SK-N-SH (cell line): ENCODE measurements around the gene IGFBP7. TPM values are rescaled to one million over a fixed set of nuclear protein-coding genes. Genes with fewer than 3 reads are reported as not detected.

Source experiments
- CTCF ChIA-PET: fragments of 300-600, 350-600 bp; formaldehyde crosslinking; extraction: SDS; loops from one replicate; lab custom pipeline; 2021; lab: Yijun Ruan, JAX
- POLR2A ChIA-PET: fragments of 350-600 bp; sonication (Branson Sonifier 250); formaldehyde crosslinking; extraction: SDS; loops from one replicate; lab custom pipeline; 2020; ENCODE audit warnings: antibody characterized with exemption, inconsistent platforms; lab: Yijun Ruan, JAX
- DNase-seq: peaks from one replicate; pipeline ENCODE4 v3.0.0; 2012
- H2AFZ ChIP-seq: fragments of 200-600 bp; sonication (generic); 2 replicates; pipeline ENCODE4 v1.8.1; 2016; ENCODE audit warnings: antibody characterized with exemption, mild to moderate bottlenecking, low read depth
- H3F3A ChIP-seq: fragments of 200-600 bp; sonication (generic); replicated peaks from 2 replicates; pipeline ENCODE3; 2016; ENCODE audit warnings: antibody characterized with exemption, mild to moderate bottlenecking; ENCODE audit not compliant: insufficient read depth
- H3K27ac ChIP-seq, 2 experiments: fragments of 200-500 bp in 1 of 2; fragments of 200-600 bp in 1 of 2; sonication (Bioruptor generic) in 1 of 2; sonication (generic), shearing (Covaris generic) in 1 of 2; 2 replicates each; pipeline versions ENCODE4 v1.5.1 to v1.6.1; 2014 to 2016; ENCODE audit warnings: low read depth in 2 of 2, inconsistent platforms in 1 of 2, low read length in 1 of 2, mild to moderate bottlenecking in 1 of 2, mixed read lengths in 1 of 2
- H3K27me3 ChIP-seq: fragments of 200-600 bp; sonication (generic), shearing (Covaris generic); 2 replicates; pipeline ENCODE4 v1.6.1; 2016; ENCODE audit warnings: mixed run types; ENCODE audit not compliant: insufficient read depth
- H3K36me3 ChIP-seq, 2 experiments: fragments of 200-500 bp in 1 of 2; fragments of 200-600 bp in 1 of 2; sonication (Bioruptor generic) in 1 of 2; sonication (generic) in 1 of 2; replicated peaks in 1 of 2; 2 replicates each; pipeline versions ENCODE3 to v1.5.1; 2014 to 2016; ENCODE audit warnings: low read length in 1 of 2, mild to moderate bottlenecking in 1 of 2; ENCODE audit not compliant: insufficient read depth in 2 of 2, control insufficient read depth in 1 of 2
- H3K4me1 ChIP-seq, 2 experiments: fragments of 200-500 bp in 1 of 2; fragments of 200-600 bp in 1 of 2; sonication (Bioruptor generic) in 1 of 2; sonication (generic), shearing (Covaris generic) in 1 of 2; 2 replicates each; pipeline versions ENCODE4 v1.5.1 to v1.6.1; 2014 to 2016; ENCODE audit warnings: low read depth in 1 of 2, low read length in 1 of 2, mixed run types in 1 of 2; ENCODE audit not compliant: insufficient read depth in 2 of 2, control insufficient read depth in 1 of 2
- H3K4me2 ChIP-seq: fragments of 200-600 bp; sonication (generic), shearing (Covaris generic); 2 replicates; pipeline ENCODE4 v1.6.1; 2017; ENCODE audit warnings: mixed run types
- H3K4me3 ChIP-seq, 2 experiments: fragments of 200-500 bp in 1 of 2; fragments of 200-600 bp in 1 of 2; sonication (Bioruptor generic) in 1 of 2; sonication (generic), shearing (Covaris generic) in 1 of 2; 2 replicates each; pipeline versions ENCODE4 v1.5.1 to v1.8.1; 2014 to 2016; ENCODE audit warnings: low read depth in 2 of 2, inconsistent platforms in 1 of 2, low read length in 1 of 2, mild to moderate bottlenecking in 1 of 2, mixed read lengths in 1 of 2, moderate library complexity in 1 of 2
- H3K79me2 ChIP-seq: fragments of 200-600 bp; sonication (generic); 2 replicates; pipeline ENCODE4 v1.8.1; 2017; ENCODE audit warnings: mild to moderate bottlenecking; ENCODE audit not compliant: insufficient read depth
- H3K9ac ChIP-seq: fragments of 200-600 bp; sonication (generic); 2 replicates; pipeline ENCODE4 v1.6.1; 2017; ENCODE audit warnings: mixed run types
- H3K9me2 ChIP-seq: fragments of 200-600 bp; sonication (generic); 2 replicates; pipeline ENCODE4 v1.6.1; 2017; ENCODE audit warnings: mixed run types
- H3K9me3 ChIP-seq: fragments of 200-600 bp; sonication (generic); 2 replicates; pipeline ENCODE4 v1.6.1; 2017; ENCODE audit warnings: mixed run types, mild to moderate bottlenecking, moderate library complexity
- H4K20me1 ChIP-seq: fragments of 200-600 bp; sonication (generic); 2 replicates; pipeline ENCODE4 v1.6.1; 2017; ENCODE audit warnings: mild to moderate bottlenecking, mixed run types; ENCODE audit not compliant: insufficient read depth
- ELF1 ChIP-seq: IDR thresholded peaks from 2 replicates; pipeline ENCODE4 v1.4.0; 2012
- EP300 ChIP-seq, 2 experiments: IDR thresholded peaks; 2 replicates each; pipeline versions ENCODE4 v1.4.0 to v1.6.1; 2012; ENCODE audit warnings: borderline replicate concordance in 1 of 2, low read depth in 1 of 2, low read length in 1 of 2
- FOSL2 ChIP-seq: IDR thresholded peaks from 2 replicates; pipeline ENCODE4 v1.4.0; 2012; ENCODE audit warnings: low read depth, mild to moderate bottlenecking, moderate library complexity, borderline replicate concordance
- FOXJ3 ChIP-seq: sonication (generic); formaldehyde crosslinking; IDR thresholded peaks from 2 replicates; pipeline ENCODE4 v1.5.1; 2020; ENCODE audit warnings: mild to moderate bottlenecking, missing genetic modification reagents
- GATA2 ChIP-seq: sonication (generic); formaldehyde crosslinking; IDR thresholded peaks from 2 replicates; pipeline ENCODE4 v1.5.0; 2020; ENCODE audit warnings: mild to moderate bottlenecking, missing genetic modification reagents
- NRF1 ChIP-seq: IDR thresholded peaks from 2 replicates; pipeline ENCODE4 v1.6.1; 2012; ENCODE audit warnings: low read depth, mild to moderate bottlenecking, low read length
- RAD21 ChIP-seq: IDR thresholded peaks from 2 replicates; pipeline ENCODE4 v1.6.1; 2012; ENCODE audit warnings: mild to moderate bottlenecking, low read length
- RXRA ChIP-seq: IDR thresholded peaks from 2 replicates; pipeline ENCODE4 v1.4.0; 2012; ENCODE audit warnings: low read depth, mild to moderate bottlenecking, borderline replicate concordance
- SMC3 ChIP-seq: IDR thresholded peaks from 2 replicates; pipeline ENCODE4 v1.6.1; 2012; ENCODE audit warnings: low read depth, low read length, improper control_type of control experiment
- TCF12 ChIP-seq: IDR thresholded peaks from 2 replicates; pipeline ENCODE4 v1.4.0; 2012
- WGBS: methylation state at CpG from one replicate; pipeline ENCODE4 v1.1.6; 2017; ENCODE audit warnings: low lambda C conversion rate; 5-methylcytosine and 5-hydroxymethylcytosine counted together
- polyA plus RNA-seq, 3 experiments: library from polyadenylated mRNA; depleted of rRNA; stranded (reverse); fragments of >200 nt; gene quantifications; 2 replicates each; pipeline ENCODE4 v1.2.3, GENCODE V29; 2012
- TF ChIP-seq, protein P1 (sequence below): IDR thresholded peaks from 2 replicates; pipeline ENCODE4; 2012
- TF ChIP-seq, protein P2 (sequence below): fragments of 150-350 bp; IDR thresholded peaks from 2 replicates; pipeline ENCODE4 v1.6.1; 2017; ENCODE audit warnings: antibody characterized with exemption, low read length, low read depth, borderline replicate concordance
- TF ChIP-seq, protein P3 (sequence below): IDR thresholded peaks from 2 replicates; pipeline ENCODE4 v1.4.0; 2012; ENCODE audit warnings: low read depth
- TF ChIP-seq, protein P4 (sequence below): fragments of 200-600 bp; sonication (generic); IDR thresholded peaks from 2 replicates; pipeline ENCODE4 v1.6.1; 2017; ENCODE audit warnings: antibody characterized with exemption, mild to moderate bottlenecking, moderate library complexity

The IGFBP7 gene
- polyA plus RNA-seq, 1 of the 3 experiments (the other 2 are of a cell fraction), result 0.38 TPM

GRCh38 chr4:57084360-57084759 lies 25.8 kb downstream of the IGFBP7 start:
- Histone ChIP-seq H3K9me3 (no peaks in the 10 kb centered on the region), H3K9ac (no peak overlapping the region), H3K36me3 (no peaks in the 10 kb centered on the region), H3K79me2 (no peaks in the 10 kb centered on the region), H3K27ac (no peak overlapping the region), H3K27me3 (no peaks in the 10 kb centered on the region), H4K20me1 (no peaks in the 10 kb centered on the region), H3F3A (peaks cover 32% of the 10 kb centered on the region), H3K4me2 (no peak overlapping the region), H3K9me2 (no peaks in the 10 kb centered on the region), H2AFZ (no peak overlapping the region), H3K4me1 (peaks cover 0 to 4% of the 10 kb centered on the region in 2 experiments; a peak in 1 of 4 replicates), H3K4me3 (no peak overlapping the region)
- POLR2A ChIA-PET, result no interaction called here
- DNase-seq, result no peak
- CTCF ChIA-PET, result interaction anchor here (0.6 kb wide), 1 partner anchor 34 kb away, joined by 4 read pairs; no protein-coding TSS in a partner anchor
- 68% methylated on average over 2 of the region's 2 CpGs for WGBS
- no peak for TF ChIP-seq GATA2

DNA sequence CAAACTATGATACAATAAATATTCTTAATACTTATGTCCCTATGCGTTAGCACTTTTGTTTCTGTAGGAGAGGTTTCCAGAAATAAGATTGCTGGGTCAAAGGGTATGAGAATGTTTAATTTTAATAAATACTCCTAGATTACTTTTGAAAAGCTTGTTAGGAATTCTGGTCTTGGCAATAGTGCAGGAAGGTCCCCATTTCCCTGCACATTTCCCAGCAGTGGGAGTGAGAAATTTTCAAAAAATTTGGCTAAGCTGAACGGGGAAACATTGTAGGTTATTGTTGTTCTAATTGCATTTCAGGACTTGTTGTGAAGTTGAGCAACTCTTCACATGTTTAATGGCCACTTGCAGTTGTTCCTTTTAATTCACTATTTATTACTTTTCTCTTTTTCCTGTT lies 27.1 kb downstream of the IGFBP7 start:
- Histone ChIP-seq H2AFZ (peak overlapping the region; percentile 2; the same call in 1 of the 2 replicates), H3K4me3 (no peak overlapping the region), H3F3A (peaks cover 42% of the 10 kb centered on the region), H3K9ac (no peak overlapping the region), H3K4me1 (peaks cover 0 to 10% of the 10 kb centered on the region in 2 experiments; a peak in 1 of 4 replicates), H3K27me3 (no peaks in the 10 kb centered on the region), H3K27ac (peak overlapping the region; percentile 43 to 91; a peak in 3 of 4 replicates), H3K4me2 (no peak overlapping the region), H4K20me1 (no peaks in the 10 kb centered on the region), H3K79me2 (no peaks in the 10 kb centered on the region), H3K9me2 (no peaks in the 10 kb centered on the region)
- ChIA-PET CTCF (interaction anchor here (0.9 to 1.1 kb wide), 2 partner anchors 10 to 45 kb away, joined by 3 to 6 read pairs; no protein-coding TSS in a partner anchor), POLR2A (no interaction called here)
- TF ChIP-seq FOSL2, result no peak
- no peak for TF ChIP-seq EP300 (IDR thresholded peaks at IDR 0.05; ENCODE audit: borderline replicate concordance in 1 of 2, low read depth in 1 of 2, low read length in 1 of 2)
- TF ChIP-seq GATA2, result no peak
- TF ChIP-seq RXRA, result no peak
- TF ChIP-seq, protein P1, sequence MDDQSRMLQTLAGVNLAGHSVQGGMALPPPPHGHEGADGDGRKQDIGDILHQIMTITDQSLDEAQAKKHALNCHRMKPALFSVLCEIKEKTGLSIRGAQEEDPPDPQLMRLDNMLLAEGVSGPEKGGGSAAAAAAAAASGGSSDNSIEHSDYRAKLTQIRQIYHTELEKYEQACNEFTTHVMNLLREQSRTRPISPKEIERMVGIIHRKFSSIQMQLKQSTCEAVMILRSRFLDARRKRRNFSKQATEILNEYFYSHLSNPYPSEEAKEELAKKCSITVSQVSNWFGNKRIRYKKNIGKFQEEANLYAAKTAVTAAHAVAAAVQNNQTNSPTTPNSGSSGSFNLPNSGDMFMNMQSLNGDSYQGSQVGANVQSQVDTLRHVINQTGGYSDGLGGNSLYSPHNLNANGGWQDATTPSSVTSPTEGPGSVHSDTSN, result no peak
- TF ChIP-seq NRF1, result no peak
- TF ChIP-seq RAD21, result no peak
- TF ChIP-seq, all 33 proteins: peak for 0
- 19% methylated on average over 2 of the region's 2 CpGs for whole genome bisulfite sequencing
- H3K9me3 ChIP-seq, result no peaks in the 10 kb centered on the region
- H3K36me3 ChIP-seq, result no peaks in the 10 kb centered on the region
- DNase-seq, result no peak

- CTCF ChIA-PET, result interaction anchor here (1.4 kb wide), 2 partner anchors 12 to 44 kb away, joined by 4 read pairs; no protein-coding TSS in a partner anchor
- Histone ChIP-seq H3K27me3 (no peaks in the 10 kb centered on the region), H2AFZ (0 out of 2 replicates have a peak overlapping the region, but pooled peaks have one; percentile 11), H3K4me1 (peaks cover 0 to 12% of the 10 kb centered on the region in 2 experiments; a peak in 1 of 4 replicates), H3K36me3 (no peaks in the 10 kb centered on the region), H4K20me1 (no peaks in the 10 kb centered on the region), H3K9me3 (no peaks in the 10 kb centered on the region), H3K27ac (peak overlapping the region; percentile 71 to 91; a peak in 3 of 4 replicates), H3K9me2 (no peaks in the 10 kb centered on the region), H3K4me3 (no peak overlapping the region), H3K9ac (peak overlapping the region; percentile 40), H3F3A (peaks cover 47% of the 10 kb centered on the region), H3K79me2 (no peaks in the 10 kb centered on the region), H3K4me2 (0 out of 2 replicates have a peak overlapping the region, but pooled peaks have one; percentile 14)
- 72% methylated on average over 9 of the region's 9 CpGs for WGBS
- no peak for TF ChIP-seq SMC3
- no peak for TF ChIP-seq NRF1
- TF ChIP-seq, protein P2, sequence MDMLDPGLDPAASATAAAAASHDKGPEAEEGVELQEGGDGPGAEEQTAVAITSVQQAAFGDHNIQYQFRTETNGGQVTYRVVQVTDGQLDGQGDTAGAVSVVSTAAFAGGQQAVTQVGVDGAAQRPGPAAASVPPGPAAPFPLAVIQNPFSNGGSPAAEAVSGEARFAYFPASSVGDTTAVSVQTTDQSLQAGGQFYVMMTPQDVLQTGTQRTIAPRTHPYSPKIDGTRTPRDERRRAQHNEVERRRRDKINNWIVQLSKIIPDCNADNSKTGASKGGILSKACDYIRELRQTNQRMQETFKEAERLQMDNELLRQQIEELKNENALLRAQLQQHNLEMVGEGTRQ, result no peak
- no peak for TF ChIP-seq ELF1
- no peak for TF ChIP-seq FOXJ3 (CRISPR knock-in tag)
- TF ChIP-seq, protein P3, sequence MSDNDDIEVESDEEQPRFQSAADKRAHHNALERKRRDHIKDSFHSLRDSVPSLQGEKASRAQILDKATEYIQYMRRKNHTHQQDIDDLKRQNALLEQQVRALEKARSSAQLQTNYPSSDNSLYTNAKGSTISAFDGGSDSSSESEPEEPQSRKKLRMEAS, result no peak
- TF ChIP-seq TCF12, result no peak
- TF ChIP-seq, protein P4, sequence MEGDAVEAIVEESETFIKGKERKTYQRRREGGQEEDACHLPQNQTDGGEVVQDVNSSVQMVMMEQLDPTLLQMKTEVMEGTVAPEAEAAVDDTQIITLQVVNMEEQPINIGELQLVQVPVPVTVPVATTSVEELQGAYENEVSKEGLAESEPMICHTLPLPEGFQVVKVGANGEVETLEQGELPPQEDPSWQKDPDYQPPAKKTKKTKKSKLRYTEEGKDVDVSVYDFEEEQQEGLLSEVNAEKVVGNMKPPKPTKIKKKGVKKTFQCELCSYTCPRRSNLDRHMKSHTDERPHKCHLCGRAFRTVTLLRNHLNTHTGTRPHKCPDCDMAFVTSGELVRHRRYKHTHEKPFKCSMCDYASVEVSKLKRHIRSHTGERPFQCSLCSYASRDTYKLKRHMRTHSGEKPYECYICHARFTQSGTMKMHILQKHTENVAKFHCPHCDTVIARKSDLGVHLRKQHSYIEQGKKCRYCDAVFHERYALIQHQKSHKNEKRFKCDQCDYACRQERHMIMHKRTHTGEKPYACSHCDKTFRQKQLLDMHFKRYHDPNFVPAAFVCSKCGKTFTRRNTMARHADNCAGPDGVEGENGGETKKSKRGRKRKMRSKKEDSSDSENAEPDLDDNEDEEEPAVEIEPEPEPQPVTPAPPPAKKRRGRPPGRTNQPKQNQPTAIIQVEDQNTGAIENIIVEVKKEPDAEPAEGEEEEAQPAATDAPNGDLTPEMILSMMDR, result no peak
- no peak for TF ChIP-seq EP300 (IDR thresholded peaks at IDR 0.05; ENCODE audit: borderline replicate concordance in 1 of 2, low read depth in 1 of 2, low read length in 1 of 2)
- POLR2A ChIA-PET, result no interaction called here
- no peak for DNase-seq
Observed at GRCh38 chr4:57081651-57082621, 28.2 kb downstream of the IGFBP7 start.
